Left lung (tissue), 10 donors: ENCODE data around the gene SEL1L. TPM values are rescaled to one million over a fixed set of nuclear protein-coding genes. Genes with fewer than 3 reads are reported as not detected.
"Not testable (repeated sequence)": the region's sequence is repeated elsewhere in the genome, so short reads cannot be mapped to it uniquely, and the experiment has no call there.

Source experiments
- ATAC-seq: fragments of 200-7000 bp; cut with Tn5 transposase; one replicate; pipeline ENCODE4 v1.9.1; 2020; ENCODE audit warnings: moderate library complexity
- DNase-seq, 4 donors: peaks; one replicate each; pipeline ENCODE4 v3.0.0-alpha.2; 2013 to 2020
- H3K27ac ChIP-seq, 2 donors: fragments of 200-600 bp; sonication (generic) in 1 of 2; one replicate each; pipeline versions ENCODE4 v1.5.0 to v1.8.0; 2020 to 2021
- H3K27me3 ChIP-seq, 2 donors: fragments of 200-600 bp; sonication (generic) in 1 of 2; one replicate each; pipeline versions ENCODE4 v1.5.0 to v1.8.0; 2020 to 2021
- H3K36me3 ChIP-seq, 2 donors: fragments of 200-600 bp; sonication (generic) in 1 of 2; one replicate each; pipeline versions ENCODE4 v1.5.0 to v1.8.0; 2020 to 2021
- H3K4me1 ChIP-seq, 2 donors: fragments of 200-600 bp; one replicate each; pipeline ENCODE4 v1.8.0; 2021
- H3K4me3 ChIP-seq, 2 donors: fragments of 200-600 bp; sonication (generic) in 1 of 2; one replicate each; pipeline versions ENCODE4 v1.5.0 to v1.8.0; 2020 to 2021; ENCODE audit warnings: mild to moderate bottlenecking in 1 of 2
- H3K9me3 ChIP-seq, 2 donors: fragments of 200-600 bp; sonication (generic) in 1 of 2; one replicate each; pipeline versions ENCODE4 v1.5.0 to v1.8.0; 2020 to 2021
- intact Hi-C, 2 donors: fragments of 100-400 bp; cut with DNase I; formaldehyde crosslinking; loops; one replicate each; pipeline versions ENCODE4 v1.11.2 to v1.14.2; 2022
- polyA plus RNA-seq, 6 donors: library from polyadenylated mRNA; unstranded; fragments of 120-200 nt; gene quantifications; one replicate each; pipeline ENCODE4 v1.2.1, GENCODE V29; 2013; ENCODE audit not compliant: insufficient read length in 6 of 6
- total RNA-seq, 2 donors: library from RNA; stranded (reverse); fragmentation: NEBNext Ultra II Directional; extraction: Animal tissue kit (Norgen Biotek cat#: 25700); gene quantifications; one replicate each; pipeline ENCODE4 v1.2.1, GENCODE V29; 2021
- TF ChIP-seq, protein P1 (sequence below), 2 donors: fragments of 200-600 bp; sonication (generic) in 1 of 2; IDR thresholded peaks; one replicate each; pipeline versions ENCODE4 v1.5.0 to v1.8.0; 2021; ENCODE audit warnings: antibody characterized with exemption in 2 of 2
- donor health status: DM: no; HTN: yes; CAD: no.
- donor health status: DM: no; HTN: no; CAD: no.

The SEL1L gene
- total and polyA plus RNA-seq, 8 donors: 57.7 to 112 (median 63.4) TPM

DNA sequence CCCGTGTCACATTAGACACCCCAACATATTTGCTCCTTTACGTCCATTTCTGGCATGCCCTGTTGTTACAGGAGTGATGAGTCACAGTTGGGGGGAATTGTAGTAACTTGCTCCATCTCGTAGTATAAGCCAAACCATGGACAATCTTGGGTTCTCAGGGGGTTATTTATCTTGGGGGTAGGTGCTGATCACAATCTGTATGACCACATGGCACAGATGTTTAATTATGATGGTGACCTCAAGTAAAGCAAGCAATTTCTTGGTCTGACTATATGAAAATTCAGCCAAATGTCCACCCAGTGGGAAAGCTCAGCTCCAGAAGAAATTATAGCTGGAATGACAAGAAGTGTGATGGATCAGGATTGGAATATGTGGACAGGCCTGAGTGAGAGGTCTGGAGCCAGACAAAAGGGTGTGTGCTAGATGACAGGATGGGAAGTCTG, 101.4 kb downstream of the SEL1L start:
- Histone ChIP-seq H3K36me3 (no peaks in the 10 kb centered on the region), H3K27ac (no peak overlapping the region), H3K4me3 (no peak overlapping the region), H3K4me1 (peaks cover 6 to 29% of the 10 kb centered on the region in 2 donors), H3K27me3 (peaks cover 3 to 90% of the 10 kb centered on the region in 2 donors), H3K9me3 (no peaks in the 10 kb centered on the region)
- DNase-seq: no peak
- intact Hi-C loops: no loop called here
- no peak for ATAC-seq
- TF ChIP-seq, protein P1, sequence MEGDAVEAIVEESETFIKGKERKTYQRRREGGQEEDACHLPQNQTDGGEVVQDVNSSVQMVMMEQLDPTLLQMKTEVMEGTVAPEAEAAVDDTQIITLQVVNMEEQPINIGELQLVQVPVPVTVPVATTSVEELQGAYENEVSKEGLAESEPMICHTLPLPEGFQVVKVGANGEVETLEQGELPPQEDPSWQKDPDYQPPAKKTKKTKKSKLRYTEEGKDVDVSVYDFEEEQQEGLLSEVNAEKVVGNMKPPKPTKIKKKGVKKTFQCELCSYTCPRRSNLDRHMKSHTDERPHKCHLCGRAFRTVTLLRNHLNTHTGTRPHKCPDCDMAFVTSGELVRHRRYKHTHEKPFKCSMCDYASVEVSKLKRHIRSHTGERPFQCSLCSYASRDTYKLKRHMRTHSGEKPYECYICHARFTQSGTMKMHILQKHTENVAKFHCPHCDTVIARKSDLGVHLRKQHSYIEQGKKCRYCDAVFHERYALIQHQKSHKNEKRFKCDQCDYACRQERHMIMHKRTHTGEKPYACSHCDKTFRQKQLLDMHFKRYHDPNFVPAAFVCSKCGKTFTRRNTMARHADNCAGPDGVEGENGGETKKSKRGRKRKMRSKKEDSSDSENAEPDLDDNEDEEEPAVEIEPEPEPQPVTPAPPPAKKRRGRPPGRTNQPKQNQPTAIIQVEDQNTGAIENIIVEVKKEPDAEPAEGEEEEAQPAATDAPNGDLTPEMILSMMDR (IDR thresholded peaks at IDR 0.05): no peak

- Histone ChIP-seq H3K9me3 (no peaks in the 10 kb centered on the region), H3K27me3 (peaks cover 0 to 71% of the 10 kb centered on the region in 2 donors), H3K27ac (no peak overlapping the region), H3K4me3 (no peak overlapping the region), H3K4me1 (peaks cover 0 to 11% of the 10 kb centered on the region in 2 donors), H3K36me3 (no peaks in the 10 kb centered on the region)
- no peak for ATAC-seq
- DNase-seq: no peak
- intact Hi-C loops: no loop called here
- TF ChIP-seq, protein P1 (IDR thresholded peaks at IDR 0.05): no peak
Measured at GRCh38 chr14:81430235-81430634, 103.4 kb downstream of the SEL1L start.

DNA sequence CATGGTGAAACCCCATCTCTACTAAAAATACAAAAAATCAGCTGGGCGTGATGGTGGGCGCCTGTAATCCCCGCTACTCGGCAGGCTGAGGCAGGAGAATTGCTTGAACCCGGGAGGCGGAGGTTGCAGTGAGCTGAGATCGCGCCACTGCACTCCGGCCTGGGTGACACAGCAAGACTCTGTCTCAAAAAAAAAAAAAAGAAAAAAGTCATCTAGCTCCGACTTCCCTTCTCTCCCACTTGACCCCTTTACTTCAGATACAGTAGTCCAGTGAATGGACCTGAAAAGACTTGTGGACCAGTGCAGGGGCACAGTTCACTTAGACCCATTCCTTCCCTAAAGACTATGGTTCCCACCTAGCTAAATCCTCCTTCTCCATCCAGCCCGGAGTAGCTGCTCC, 103.9 kb downstream of the SEL1L start:
- H3K9me3 ChIP-seq, intact Hi-C loops, H3K4me3 ChIP-seq, H3K36me3 ChIP-seq, H3K4me1 ChIP-seq, ATAC-seq, H3K27ac ChIP-seq, DNase-seq: not testable (repeated sequence)
- peaks cover 0 to 66% of the 10 kb centered on the region in 2 donors for H3K27me3 ChIP-seq

DNA sequence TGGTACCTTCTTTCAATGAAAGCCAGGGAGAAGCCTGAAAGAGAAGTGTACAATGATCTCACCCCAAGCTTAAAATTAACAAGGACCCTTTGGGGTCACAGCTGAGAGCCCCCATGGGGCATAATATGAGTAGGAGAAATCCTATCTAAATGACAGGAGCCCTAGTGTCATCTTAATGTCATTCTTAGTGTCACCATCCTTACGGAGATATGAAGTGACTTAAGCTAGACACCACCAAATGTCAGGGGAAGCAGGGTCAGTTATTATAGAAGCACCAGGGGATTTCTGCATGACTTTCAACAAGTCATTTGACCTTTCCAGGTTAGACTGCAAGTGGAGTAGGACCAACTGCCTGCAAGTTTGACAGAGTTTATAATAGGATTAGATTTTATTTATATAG, 104.6 kb downstream of the SEL1L start:
- H3K27me3 ChIP-seq: peaks cover 0 to 59% of the 10 kb centered on the region in 2 donors
- no peaks in the 10 kb centered on the region for H3K9me3 ChIP-seq
- intact Hi-C loops: no loop called here
- no peak for ATAC-seq
- no peak overlapping the region for H3K4me3 ChIP-seq
- H3K27ac ChIP-seq: no peak overlapping the region
- H3K36me3 ChIP-seq: no peaks in the 10 kb centered on the region
- TF ChIP-seq, protein P1 (IDR thresholded peaks at IDR 0.05): no peak
- H3K4me1 ChIP-seq: peaks cover 0 to 10% of the 10 kb centered on the region in 2 donors
- DNase-seq: no peak

- intact Hi-C loops: no loop called here
- TF ChIP-seq, protein P1 (IDR thresholded peaks at IDR 0.05): no peak
- ATAC-seq: peak; percentile 40
- no peaks in the 10 kb centered on the region for H3K36me3 ChIP-seq
- no peak overlapping the region for H3K4me3 ChIP-seq
- H3K27me3 ChIP-seq: peaks cover 0 to 44% of the 10 kb centered on the region in 2 donors
- DNase-seq: peak in 1 of 4 donors; percentile 43
- no peaks in the 10 kb centered on the region for H3K9me3 ChIP-seq
- peaks cover 0 to 25% of the 10 kb centered on the region in 2 donors for H3K4me1 ChIP-seq
- peak overlapping the region in 1 of 2 donors; percentile 10 for H3K27ac ChIP-seq
Measured at GRCh38 chr14:81427348-81428058, 106.2 kb downstream of the SEL1L start.
